Transverse colon (tissue), 4 donors: ENCODE measurements around the gene TPSG1. TPM values are rescaled to one million over a fixed set of nuclear protein-coding genes. Genes with fewer than 3 reads are reported as not detected.
A peak's percentile ranks its signal among the peaks of the same experiment; 100 is the strongest.

Source experiments
- DNase-seq: peaks from one replicate; pipeline ENCODE4 v3.0.0-alpha.2; 2019
- H3K27ac ChIP-seq, 4 donors: fragments of 200-600 bp; sonication (generic); 2 replicates each; pipeline ENCODE4 v1.5.1; 2016 to 2018; ENCODE audit warnings: inconsistent platforms in 4 of 4
- H3K27me3 ChIP-seq: fragments of 200-600 bp; sonication (generic); 2 replicates; pipeline ENCODE4 v1.5.1; 2017; ENCODE audit warnings: inconsistent platforms
- H3K36me3 ChIP-seq, 4 donors: fragments of 200-600 bp; sonication (generic); 2 replicates each; pipeline ENCODE4 v1.5.1; 2017 to 2019; ENCODE audit warnings: inconsistent platforms in 4 of 4
- H3K4me1 ChIP-seq, 4 donors: fragments of 200-600 bp; sonication (generic); 2 replicates each; pipeline ENCODE4 v1.5.1; 2017 to 2020; ENCODE audit warnings: inconsistent platforms in 4 of 4
- H3K4me3 ChIP-seq, 4 donors: fragments of 200-600 bp; sonication (generic); 1 replicate in 1 of 4; 2 replicates in 3 of 4; pipeline versions ENCODE4 v1.5.1 to v1.6.1; 2017 to 2019; ENCODE audit warnings: inconsistent platforms in 4 of 4
- H3K9me3 ChIP-seq, 2 donors: fragments of 200-600 bp; sonication (generic); 2 replicates each; pipeline ENCODE4 v1.5.1; 2017 to 2019; ENCODE audit warnings: inconsistent platforms in 2 of 2
- EP300 ChIP-seq: sonication (generic); formaldehyde crosslinking; IDR thresholded peaks from one replicate; pipeline ENCODE4 v1.6.1; 2017; ENCODE audit warnings: antibody characterized with exemption, low read depth
- POLR2A ChIP-seq: fragments of 450-650 bp; IDR thresholded peaks from one replicate; pipeline ENCODE4 v1.6.1; 2016; ENCODE audit warnings: antibody characterized with exemption, mild to moderate bottlenecking, moderate library complexity
- POLR2AphosphoS5 ChIP-seq, 3 donors: sonication (generic); formaldehyde crosslinking; IDR thresholded peaks; one replicate each; pipeline ENCODE4 v1.6.1; 2016; ENCODE audit warnings: antibody characterized with exemption in 3 of 3
- WGBS, 2 donors: methylation state at CpG; one replicate each; pipeline ENCODE4 v1.1.5; 2018; ENCODE audit warnings: low coverage in 1 of 2; 5-methylcytosine and 5-hydroxymethylcytosine counted together
- in situ Hi-C, 4 donors: fragments of 200-750 bp; cut with MboI; loops; one replicate each; pipeline versions ENCODE4 v1.15.0 to v1.15.1; 2017; ENCODE audit warnings: low sequenced_read_pairs in 3 of 4, low pct_ligation_motif_present in 1 of 4, low pct_unique_long_range_greater_than_20kb in 1 of 4
- intact Hi-C: fragments of 100-400 bp; cut with DNase I; formaldehyde crosslinking; loops from one replicate; pipeline ENCODE4 v1.15.1; 2023; ENCODE audit warnings: low total_unique reads
- total RNA-seq, 4 donors: library from RNA; depleted of rRNA; stranded (reverse); fragments of >200 nt; gene quantifications; one replicate each; pipeline ENCODE4 v1.1.0, GENCODE V29; 2016
- TF ChIP-seq, protein P1 (sequence below), 5 experiments: fragments of 200-600 bp in 3 of 5; fragments of 450-650 bp in 2 of 5; sonication (generic) in 3 of 5; IDR thresholded peaks; 1 replicate in 2 of 5; 2 replicates in 3 of 5; pipeline ENCODE4 v1.5.1; 2016 to 2017; ENCODE audit warnings: antibody characterized with exemption in 5 of 5, inconsistent platforms in 3 of 5, mild to moderate bottlenecking in 2 of 5, moderate library complexity in 1 of 5

Gene TPSG1
- total RNA-seq, 4 donors from 2014 or later = 20.9 to 41.0 (median 24.0) TPM; not detected in 1

DNA sequence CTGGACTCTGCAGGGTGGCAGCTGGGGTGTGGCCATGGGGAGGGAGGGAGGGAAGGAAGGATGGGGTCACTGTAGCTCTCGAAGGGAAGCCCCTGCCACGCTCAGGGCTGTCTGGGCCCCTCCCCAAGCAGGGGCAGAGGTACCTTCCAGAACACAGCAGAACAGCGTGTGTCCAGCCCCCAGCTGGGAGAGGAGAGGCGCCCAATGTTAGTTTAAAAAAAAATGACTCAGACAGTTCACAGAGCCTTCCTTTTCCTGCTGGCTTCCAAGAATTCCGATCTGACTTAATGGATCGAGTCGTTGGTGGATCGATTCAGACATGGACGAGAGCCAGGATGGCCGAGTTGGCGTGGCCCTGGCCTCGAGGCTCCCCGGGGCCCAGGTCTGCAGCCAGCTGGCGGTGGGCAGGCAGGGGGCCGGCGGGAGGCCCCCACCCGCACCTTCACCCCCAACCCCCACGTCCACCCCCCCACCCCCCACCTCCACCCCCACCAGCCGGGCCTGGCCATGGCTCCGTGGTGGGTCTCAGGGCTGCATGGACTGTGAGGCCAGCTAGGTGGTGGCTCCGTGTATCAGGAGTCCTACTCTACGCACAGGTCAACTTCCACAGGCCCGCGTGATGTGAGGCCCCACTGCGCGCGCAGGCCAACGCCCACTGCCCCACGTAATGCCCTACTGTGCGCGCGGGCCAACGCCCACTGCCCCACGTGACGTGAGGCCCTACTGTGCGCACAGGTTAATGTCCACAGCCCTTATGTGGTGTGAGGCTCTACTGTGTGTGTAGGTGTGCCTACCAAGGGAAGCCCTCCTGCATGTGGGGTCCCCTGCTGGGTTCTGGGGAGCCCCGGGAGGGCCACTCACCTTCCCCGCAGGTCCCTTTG lies 50.4 kb downstream of the TPSG1 start:
- 66% methylated on average over 31 of the region's 38 CpGs; no CpG with 5 or more reads in 1 of the 2 donors for WGBS, 2 donors
- no peak overlapping the region for H3K4me3 ChIP-seq
- in situ Hi-C loops = no loop called here
- no peaks in the 10 kb centered on the region for H3K9me3 ChIP-seq
- H3K27ac ChIP-seq = peak overlapping the region; percentile 23 to 92 (median 82)
- intact Hi-C loops = no loop called here
- TF ChIP-seq, protein P1, sequence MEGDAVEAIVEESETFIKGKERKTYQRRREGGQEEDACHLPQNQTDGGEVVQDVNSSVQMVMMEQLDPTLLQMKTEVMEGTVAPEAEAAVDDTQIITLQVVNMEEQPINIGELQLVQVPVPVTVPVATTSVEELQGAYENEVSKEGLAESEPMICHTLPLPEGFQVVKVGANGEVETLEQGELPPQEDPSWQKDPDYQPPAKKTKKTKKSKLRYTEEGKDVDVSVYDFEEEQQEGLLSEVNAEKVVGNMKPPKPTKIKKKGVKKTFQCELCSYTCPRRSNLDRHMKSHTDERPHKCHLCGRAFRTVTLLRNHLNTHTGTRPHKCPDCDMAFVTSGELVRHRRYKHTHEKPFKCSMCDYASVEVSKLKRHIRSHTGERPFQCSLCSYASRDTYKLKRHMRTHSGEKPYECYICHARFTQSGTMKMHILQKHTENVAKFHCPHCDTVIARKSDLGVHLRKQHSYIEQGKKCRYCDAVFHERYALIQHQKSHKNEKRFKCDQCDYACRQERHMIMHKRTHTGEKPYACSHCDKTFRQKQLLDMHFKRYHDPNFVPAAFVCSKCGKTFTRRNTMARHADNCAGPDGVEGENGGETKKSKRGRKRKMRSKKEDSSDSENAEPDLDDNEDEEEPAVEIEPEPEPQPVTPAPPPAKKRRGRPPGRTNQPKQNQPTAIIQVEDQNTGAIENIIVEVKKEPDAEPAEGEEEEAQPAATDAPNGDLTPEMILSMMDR (IDR thresholded peaks at IDR 0.05) = no peak
- H3K4me1 ChIP-seq = peaks cover 8 to 32% (median 22%) of the 10 kb centered on the region in 4 donors
- no peaks in the 10 kb centered on the region for H3K36me3 ChIP-seq
- H3K27me3 ChIP-seq = no peaks in the 10 kb centered on the region
- DNase-seq = no peak

DNA sequence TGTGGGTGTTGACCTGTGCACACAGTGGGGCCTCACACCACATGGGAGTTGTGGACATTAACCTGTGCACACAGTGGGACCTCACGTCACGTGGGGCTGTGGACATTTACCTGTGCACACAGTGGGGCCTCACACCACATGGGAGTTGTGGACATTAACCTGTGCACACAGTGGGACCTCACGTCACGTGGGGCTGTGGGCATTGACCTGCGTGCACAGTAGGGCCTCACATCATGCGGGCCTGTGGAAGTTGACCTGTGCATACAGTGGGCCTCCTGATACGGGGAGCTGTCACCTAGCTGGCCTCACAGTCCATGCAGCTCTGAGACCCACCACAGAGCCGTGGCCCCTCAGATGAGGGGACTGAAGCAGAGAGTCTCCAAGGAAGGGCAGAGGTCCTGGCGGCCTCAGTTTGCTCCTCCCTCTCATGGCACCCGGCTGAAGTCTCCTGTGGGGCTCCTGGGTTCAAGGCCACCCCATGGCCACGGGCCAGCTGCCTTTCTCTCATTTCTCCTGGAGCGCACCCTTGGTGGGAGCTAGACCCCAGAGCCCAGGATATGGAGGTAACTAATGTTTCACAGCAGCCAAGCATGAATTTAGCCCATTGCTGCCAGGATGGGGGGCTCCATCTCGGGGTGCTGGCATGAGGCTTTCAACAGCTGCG lies 51.1 kb downstream of the TPSG1 start:
- Histone ChIP-seq H3K27me3 (no peaks in the 10 kb centered on the region), H3K36me3 (no peaks in the 10 kb centered on the region), H3K4me1 (peaks cover 11 to 37% (median 23%) of the 10 kb centered on the region in 4 donors), H3K4me3 (no peak overlapping the region), H3K9me3 (no peaks in the 10 kb centered on the region), H3K27ac (peak overlapping the region; percentile 79 to 92 (median 82))
- TF ChIP-seq, protein P1 (IDR thresholded peaks at IDR 0.05) = no peak
- TF ChIP-seq POLR2AphosphoS5 (IDR thresholded peaks at IDR 0.05) = no peak
- TF ChIP-seq POLR2A = no peak
- no peak for TF ChIP-seq EP300
- in situ Hi-C loops = no loop called here
- 61% methylated on average over 14 of the region's 14 CpGs; no CpG with 5 or more reads in 1 of the 2 donors for WGBS, 2 donors
- DNase-seq = no peak
- intact Hi-C loops = no loop called here

DNA sequence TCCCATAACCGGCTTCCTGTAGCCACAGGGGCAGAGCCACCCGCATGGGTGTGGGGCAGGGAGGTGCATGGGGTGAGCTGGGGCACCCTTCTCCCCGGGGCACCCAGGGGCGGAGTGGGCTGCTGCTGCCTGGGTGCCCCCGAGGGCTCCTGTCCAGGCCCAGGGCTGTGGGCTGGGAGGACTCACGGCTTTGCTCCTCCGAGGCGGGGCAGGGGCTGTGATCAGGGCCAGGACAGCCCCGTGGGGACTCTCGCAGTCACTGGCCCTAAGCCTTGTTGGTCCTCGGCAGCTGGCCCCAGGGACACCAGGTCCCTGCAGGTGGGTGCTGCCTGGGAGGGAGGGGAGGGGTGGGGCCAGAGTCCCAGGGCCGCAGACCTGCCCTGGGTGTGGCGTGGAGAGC lies 52.4 kb downstream of the TPSG1 start:
- intact Hi-C loops = no loop called here
- Histone ChIP-seq H3K4me3 (peak overlapping the region in 1 of 4 donors; percentile 9), H3K4me1 (peaks cover 23 to 49% (median 34%) of the 10 kb centered on the region in 4 donors), H3K27me3 (no peaks in the 10 kb centered on the region), H3K27ac (peak overlapping the region; percentile 79 to 92 (median 82)), H3K9me3 (no peaks in the 10 kb centered on the region), H3K36me3 (no peaks in the 10 kb centered on the region)
- WGBS, 2 donors = 55% methylated on average over 13 of the region's 13 CpGs; no CpG with 5 or more reads in 1 of the 2 donors
- DNase-seq = no peak
- in situ Hi-C loops = no loop called here
- TF ChIP-seq EP300 = no peak
- TF ChIP-seq POLR2AphosphoS5 (IDR thresholded peaks at IDR 0.05) = no peak
- TF ChIP-seq, protein P1 (IDR thresholded peaks at IDR 0.05) = no peak
- no peak for TF ChIP-seq POLR2A

DNA sequence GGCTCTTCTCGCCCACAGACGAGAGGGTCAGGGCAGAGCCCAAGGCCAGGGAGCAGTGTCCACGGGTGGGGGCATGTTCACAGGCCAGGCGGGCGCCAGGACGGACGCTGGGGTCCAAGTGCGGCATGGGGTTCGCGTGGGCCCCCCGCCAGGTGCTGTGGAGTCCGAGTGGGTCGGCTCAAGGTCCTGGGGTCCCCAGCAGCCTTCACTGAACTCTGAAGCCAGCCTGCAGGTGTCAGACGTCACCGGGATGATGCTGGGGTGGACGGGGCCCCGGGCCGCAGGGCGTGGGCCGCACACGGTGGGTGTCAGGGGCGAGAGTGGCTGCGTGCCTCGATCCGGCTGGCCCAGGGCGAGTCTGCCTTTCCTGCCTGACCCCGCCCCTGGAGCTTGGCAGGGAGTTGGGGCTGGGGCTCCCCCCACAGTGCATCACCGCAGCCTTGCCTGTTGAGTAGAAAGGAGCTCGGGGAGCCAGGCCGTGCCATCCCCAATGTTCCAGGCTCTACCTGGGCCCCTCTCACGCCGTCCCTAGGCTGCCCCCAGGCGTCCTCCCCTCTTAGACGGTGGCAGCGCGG lies 53.1 kb downstream of the TPSG1 start:
- no peaks in the 10 kb centered on the region for H3K27me3 ChIP-seq
- H3K36me3 ChIP-seq = no peaks in the 10 kb centered on the region
- 74% methylated on average over 8 of the region's 36 CpGs; no CpG with 5 or more reads in 1 of the 2 donors for WGBS, 2 donors
- peak overlapping the region; percentile 79 to 92 (median 82) for H3K27ac ChIP-seq
- peak overlapping the region in 1 of 4 donors; percentile 11 for H3K4me3 ChIP-seq
- in situ Hi-C loops = no loop called here
- DNase-seq = peak; percentile 37
- intact Hi-C loops = no loop called here
- TF ChIP-seq, protein P1 (IDR thresholded peaks at IDR 0.05) = no peak
- TF ChIP-seq EP300 = no peak
- no peak for TF ChIP-seq POLR2AphosphoS5 (IDR thresholded peaks at IDR 0.05)
- no peak for TF ChIP-seq POLR2A
- peaks cover 26 to 55% (median 39%) of the 10 kb centered on the region in 4 donors for H3K4me1 ChIP-seq
- H3K9me3 ChIP-seq = no peaks in the 10 kb centered on the region
